ENCODE data around the gene CERS6.

- TF ChIP-seq CTCF (IDR thresholded peaks at IDR 0.05) = no peak
- TF ChIP-seq POLR2A (IDR thresholded peaks at IDR 0.05) = no peak
Observed at GRCh38 chr2:168552450-168552856, 96.4 kb downstream of the CERS6 start.
